KMS-11 (cell line): ENCODE data around the gene AMH.

Source experiments
- H2AFZ ChIP-seq: fragments of 200-600 bp; sonication (generic); 2 replicates; pipeline ENCODE4 v1.6.1; 2016; ENCODE audit warnings: antibody characterized with exemption, mixed run types, low read depth
- H3K27ac ChIP-seq: fragments of 200-600 bp; sonication (generic); 2 replicates; pipeline ENCODE4 v1.6.1; 2016; ENCODE audit warnings: mild to moderate bottlenecking, mixed run types
- H3K27me3 ChIP-seq: fragments of 200-600 bp; sonication (generic); 2 replicates; pipeline ENCODE4 v1.6.1; 2017; ENCODE audit warnings: mild to moderate bottlenecking, low read depth, mixed run types, moderate library complexity; ENCODE audit not compliant: insufficient read depth
- H3K36me3 ChIP-seq: fragments of 200-600 bp; sonication (generic); 2 replicates; pipeline ENCODE4 v1.6.1; 2017; ENCODE audit warnings: mild to moderate bottlenecking, mixed run types; ENCODE audit not compliant: insufficient read depth
- H3K4me1 ChIP-seq: fragments of 200-600 bp; sonication (generic); 2 replicates; pipeline ENCODE4 v1.6.1; 2016; ENCODE audit warnings: mild to moderate bottlenecking, low read depth, mixed run types; ENCODE audit not compliant: poor library complexity, severe bottlenecking
- H3K4me2 ChIP-seq: fragments of 200-600 bp; sonication (generic); 2 replicates; pipeline ENCODE4 v1.7.0; 2016; ENCODE audit warnings: mild to moderate bottlenecking, mixed run types
- H3K4me3 ChIP-seq: fragments of 200-600 bp; sonication (generic); IDR thresholded peaks from 2 replicates; pipeline ENCODE4 v1.6.1; 2017; ENCODE audit warnings: low read depth, low read length, mixed read lengths; ENCODE audit not compliant: insufficient read depth
- H3K79me2 ChIP-seq: fragments of 200-600 bp; sonication (generic); 2 replicates; pipeline ENCODE4 v1.6.1; 2016; ENCODE audit warnings: low read depth, mixed run types; ENCODE audit not compliant: insufficient read depth
- H3K9ac ChIP-seq: fragments of 200-600 bp; sonication (generic); 2 replicates; pipeline ENCODE4 v1.6.1; 2016; ENCODE audit warnings: mild to moderate bottlenecking, mixed run types
- H4K20me1 ChIP-seq: fragments of 200-600 bp; sonication (generic); 2 replicates; pipeline ENCODE4 v1.6.1; 2016; ENCODE audit warnings: mild to moderate bottlenecking, mixed run types; ENCODE audit not compliant: insufficient read depth
- CTCF ChIP-seq: fragments of 200-600 bp; sonication (generic); conservative IDR thresholded peaks from 2 replicates; pipeline ENCODE4 v1.6.1; 2017; ENCODE audit warnings: low read depth, mild to moderate bottlenecking, antibody characterized with exemption, low read length, moderate library complexity, mixed read lengths

AMH gene

GRCh38 chr19:2282062-2282861 is 33.1 kb downstream of the AMH start, which contains the start of gene PEAK3:
Gene PEAK3, minus strand, starts transcription at chr19:2282175. Its CDS starts 1,244 bp downstream, at chr19:2280931.
- no peaks in the 10 kb centered on the region for H3K4me1 ChIP-seq
- no peak within 1 kb of the TSS for H3K9ac ChIP-seq
- H3K79me2 ChIP-seq = no peaks in the 10 kb centered on the region
- H3K4me3 ChIP-seq = no peak within 1 kb of the TSS
- no peak within 1 kb of the TSS for H3K4me2 ChIP-seq
- H2AFZ ChIP-seq = no peak within 1 kb of the TSS
- no peaks in the 10 kb centered on the region for H3K36me3 ChIP-seq
- no peaks in the 10 kb centered on the region for H3K27me3 ChIP-seq
- no peak within 1 kb of the TSS for H3K27ac ChIP-seq
- H4K20me1 ChIP-seq = no peaks in the 10 kb centered on the region
- TF ChIP-seq CTCF = no peak

- Histone ChIP-seq H4K20me1 (no peaks in the 10 kb centered on the region), H3K9ac (no peak overlapping the region), H3K4me1 (no peaks in the 10 kb centered on the region), H3K27me3 (no peaks in the 10 kb centered on the region), H3K36me3 (no peaks in the 10 kb centered on the region), H2AFZ (no peak overlapping the region), H3K4me2 (no peak overlapping the region), H3K4me3 (no peak overlapping the region), H3K27ac (no peak overlapping the region), H3K79me2 (no peaks in the 10 kb centered on the region)
- TF ChIP-seq CTCF = no peak
Observed at GRCh38 chr19:2282862-2283237, 33.7 kb downstream of the AMH start.

GRCh38 chr19:2283835-2284507 is 34.8 kb downstream of the AMH start:
- no peaks in the 10 kb centered on the region for H3K27me3 ChIP-seq
- H3K9ac ChIP-seq = no peak overlapping the region
- no peak for TF ChIP-seq CTCF
- no peaks in the 10 kb centered on the region for H3K4me1 ChIP-seq
- no peaks in the 10 kb centered on the region for H4K20me1 ChIP-seq
- no peaks in the 10 kb centered on the region for H3K36me3 ChIP-seq
- no peak overlapping the region for H3K4me3 ChIP-seq
- no peak overlapping the region for H3K4me2 ChIP-seq
- no peaks in the 10 kb centered on the region for H3K79me2 ChIP-seq
- no peak overlapping the region for H2AFZ ChIP-seq
- no peak overlapping the region for H3K27ac ChIP-seq

- no peak overlapping the region for H3K4me3 ChIP-seq
- H3K79me2 ChIP-seq = no peaks in the 10 kb centered on the region
- no peak overlapping the region for H3K27ac ChIP-seq
- no peaks in the 10 kb centered on the region for H3K36me3 ChIP-seq
- no peaks in the 10 kb centered on the region for H3K27me3 ChIP-seq
- H3K4me2 ChIP-seq = no peak overlapping the region
- H4K20me1 ChIP-seq = no peaks in the 10 kb centered on the region
- peaks cover 7% of the 10 kb centered on the region for H3K4me1 ChIP-seq
- no peak overlapping the region for H2AFZ ChIP-seq
- TF ChIP-seq CTCF = no peak
- H3K9ac ChIP-seq = no peak overlapping the region
Observed at GRCh38 chr19:2286402-2287140, 37.4 kb downstream of the AMH start.
